Fibroblast of peridontal ligament (primary cell): ENCODE data around the gene CTTN.

Experiments
- DNase-seq: peaks from one replicate; pipeline ENCODE4 v3.0.0-alpha.2; 2010; ENCODE audit errors: extremely low read depth

CTTN gene

GRCh38 chr11:70397983-70398833, at the start of gene CTTN:
Gene CTTN, plus strand, starts transcription at chr11:70398529. Its CDS starts 8,769 bp downstream, at chr11:70407298.
- peak; percentile 83 for DNase-seq

- no peak for DNase-seq
These were observed 49.7 kb upstream of the CTTN start for GRCh38 chr11:70348608-70349007.

GRCh38 chr11:70351646-70352045, 46.7 kb upstream of the CTTN start:
- DNase-seq: no peak

- no peak for DNase-seq
These were observed 46.2 kb upstream of the CTTN start for GRCh38 chr11:70352100-70352499.

GRCh38 chr11:70352601-70353000, 45.7 kb upstream of the CTTN start:
- DNase-seq: no peak

GRCh38 chr11:70353329-70353728, 45.0 kb upstream of the CTTN start:
- DNase-seq: no peak

- DNase-seq: no peak
These were observed 44.3 kb upstream of the CTTN start for GRCh38 chr11:70353900-70354568.

GRCh38 chr11:70354629-70355028, 43.7 kb upstream of the CTTN start:
- no peak for DNase-seq

- no peak for DNase-seq
These were observed 39.6 kb upstream of the CTTN start for GRCh38 chr11:70358753-70359152.

- no peak for DNase-seq
These were observed 38.7 kb upstream of the CTTN start for GRCh38 chr11:70359451-70360205.

GRCh38 chr11:70360211-70360610, 38.1 kb upstream of the CTTN start:
- no peak for DNase-seq

- DNase-seq: no peak
These were observed 34.2 kb upstream of the CTTN start for GRCh38 chr11:70364178-70364577.

GRCh38 chr11:70364745-70365543, 33.4 kb upstream of the CTTN start:
- no peak for DNase-seq

GRCh38 chr11:70365544-70365927, 32.8 kb upstream of the CTTN start:
- no peak for DNase-seq

GRCh38 chr11:70367071-70367470, 31.3 kb upstream of the CTTN start:
- peak; percentile 8 for DNase-seq

GRCh38 chr11:70368961-70369360, 29.4 kb upstream of the CTTN start:
- no peak for DNase-seq

- DNase-seq: no peak
These were observed 27.1 kb upstream of the CTTN start for GRCh38 chr11:70371241-70371640.

- no peak for DNase-seq
These were observed 26.3 kb upstream of the CTTN start for GRCh38 chr11:70372076-70372475.

- DNase-seq: no peak
These were observed 21.7 kb upstream of the CTTN start for GRCh38 chr11:70376621-70377020.

GRCh38 chr11:70377645-70378044, 20.7 kb upstream of the CTTN start:
- no peak for DNase-seq

GRCh38 chr11:70378506-70379134, 19.7 kb upstream of the CTTN start:
- DNase-seq: no peak
